GM19397 (cell line): ENCODE measurements around the gene STN1.

Source experiments
- ATAC-seq: cut with Tn5 transposase; IDR thresholded peaks from one replicate; pipeline ENCODE4 v1.9.1; 2021; ENCODE audit warnings: mild to moderate bottlenecking, moderate library complexity; ENCODE audit not compliant: unreplicated experiment

The STN1 gene

GRCh38 chr10:103832806-103833205 lies 85.2 kb downstream of the STN1 start:
- no peak for ATAC-seq
